ENCODE data around the gene GLP1R. TPM values are rescaled to one million over a fixed set of nuclear protein-coding genes. Genes with fewer than 3 reads are reported as not detected.

Gene GLP1R
- polyA plus RNA-seq, 1 donor from 2014 or later: 0.06 TPM

DNA sequence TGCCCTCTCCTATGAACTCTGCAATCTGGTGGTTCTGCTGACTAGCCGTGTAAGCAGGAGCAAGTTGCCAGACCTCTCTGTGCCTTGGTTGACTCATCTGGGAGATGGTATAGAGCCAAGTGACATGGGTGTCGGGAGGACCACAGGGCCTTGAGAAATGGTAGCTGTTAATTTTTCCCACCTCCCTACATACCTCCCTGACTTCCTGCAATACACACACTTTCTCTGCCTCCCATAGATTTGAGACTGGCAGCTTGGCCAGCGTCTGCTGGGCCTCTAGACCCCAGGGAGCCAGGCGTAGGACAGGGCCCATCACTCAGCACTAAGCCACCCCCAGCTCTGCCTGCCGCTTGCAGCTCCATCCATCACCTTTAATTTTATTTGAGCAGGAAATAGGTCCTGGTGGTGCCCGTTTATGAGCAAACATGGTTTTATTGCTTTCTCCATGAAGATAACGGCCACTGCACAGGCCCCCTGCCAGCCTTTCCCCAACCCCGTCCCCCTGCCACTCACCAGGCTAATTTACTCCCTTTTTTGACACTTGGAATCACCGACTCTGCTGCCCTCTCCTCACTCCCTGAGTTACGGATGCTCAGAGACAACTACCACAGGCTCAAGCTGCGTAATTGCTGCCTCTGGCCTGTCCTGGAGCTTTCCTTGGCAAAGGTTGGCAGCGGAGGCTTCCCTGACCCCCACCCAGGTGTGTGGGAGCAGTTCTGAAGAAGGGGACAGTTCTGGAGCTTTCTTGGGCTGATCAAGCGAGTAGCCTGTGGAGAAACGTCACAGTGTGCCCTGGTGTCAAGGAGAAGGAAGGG, 11.1 kb downstream of the GLP1R start:
- TF ChIP-seq POLR2AphosphoS5 (IDR thresholded peaks at IDR 0.05) (no peak), EZH2 (IDR thresholded peaks at IDR 0.05; ENCODE audit: borderline replicate concordance, insufficient read depth, low read length, poor library complexity, severe bottlenecking) (no peak), REST (IDR thresholded peaks at IDR 0.05; ENCODE audit: borderline replicate concordance) (no peak), MXI1 (conservative IDR thresholded peaks at IDR 0.05; ENCODE audit: poor library complexity, severe bottlenecking) (no peak)
- H3K27ac ChIP-seq (ENCODE audit: low read length): no peak overlapping the region
- H3K4me3 ChIP-seq (ENCODE audit: low read length): no peak overlapping the region
- no peaks in the 10 kb centered on the region for H3K79me2 ChIP-seq (replicated peaks; ENCODE audit: insufficient read depth, low read length)
- no peak overlapping the region for H3K9ac ChIP-seq (ENCODE audit: low read length)
- H2AFZ ChIP-seq (ENCODE audit: low read depth, low read length): no peak overlapping the region
- no peaks in the 10 kb centered on the region for H4K20me1 ChIP-seq (ENCODE audit: insufficient read depth)
- no peaks in the 10 kb centered on the region for H3K27me3 ChIP-seq (ENCODE audit: insufficient read depth, low read depth, low read length)
- no peaks in the 10 kb centered on the region for H3K9me2 ChIP-seq (ENCODE audit: insufficient read depth, low read length)
- no peaks in the 10 kb centered on the region for H3F3A ChIP-seq (ENCODE audit: insufficient read depth, low read length, poor library complexity, severe bottlenecking)
- no peaks in the 10 kb centered on the region for H3K9me3 ChIP-seq (ENCODE audit: low read length)
- no peak overlapping the region for H3K4me2 ChIP-seq (ENCODE audit: low read length)
- H3K36me3 ChIP-seq (ENCODE audit: insufficient read depth, low read length): no peaks in the 10 kb centered on the region

- Histone ChIP-seq H3K9me2 (ENCODE audit: insufficient read depth, low read length) (no peaks in the 10 kb centered on the region), H3K4me3 (ENCODE audit: low read length) (no peak overlapping the region), H2AFZ (ENCODE audit: low read depth, low read length) (no peak overlapping the region), H3K36me3 (ENCODE audit: insufficient read depth, low read length) (no peaks in the 10 kb centered on the region), H4K20me1 (ENCODE audit: insufficient read depth) (no peaks in the 10 kb centered on the region), H3K9ac (ENCODE audit: low read length) (no peak overlapping the region), H3K27ac (ENCODE audit: low read length) (no peak overlapping the region), H3K27me3 (ENCODE audit: insufficient read depth, low read depth, low read length) (no peaks in the 10 kb centered on the region), H3F3A (ENCODE audit: insufficient read depth, low read length, poor library complexity, severe bottlenecking) (no peaks in the 10 kb centered on the region), H3K4me2 (ENCODE audit: low read length) (no peak overlapping the region), H3K9me3 (ENCODE audit: low read length) (no peaks in the 10 kb centered on the region), H3K79me2 (replicated peaks; ENCODE audit: insufficient read depth, low read length) (no peaks in the 10 kb centered on the region)
- TF ChIP-seq REST (IDR thresholded peaks at IDR 0.05; ENCODE audit: borderline replicate concordance) (no peak), SMC3 (conservative IDR thresholded peaks at IDR 0.05; ENCODE audit: poor library complexity) (no peak), POLR2AphosphoS5 (IDR thresholded peaks at IDR 0.05) (no peak), EZH2 (IDR thresholded peaks at IDR 0.05; ENCODE audit: borderline replicate concordance, insufficient read depth, low read length, poor library complexity, severe bottlenecking) (no peak), RAD21 (conservative IDR thresholded peaks at IDR 0.05) (no peak), MXI1 (conservative IDR thresholded peaks at IDR 0.05; ENCODE audit: poor library complexity, severe bottlenecking) (no peak), TAF1 (IDR thresholded peaks at IDR 0.05; ENCODE audit: low read depth) (no peak), EP300 (conservative IDR thresholded peaks at IDR 0.05; ENCODE audit: poor library complexity, severe bottlenecking) (no peak)
- TF ChIP-seq, protein P1, sequence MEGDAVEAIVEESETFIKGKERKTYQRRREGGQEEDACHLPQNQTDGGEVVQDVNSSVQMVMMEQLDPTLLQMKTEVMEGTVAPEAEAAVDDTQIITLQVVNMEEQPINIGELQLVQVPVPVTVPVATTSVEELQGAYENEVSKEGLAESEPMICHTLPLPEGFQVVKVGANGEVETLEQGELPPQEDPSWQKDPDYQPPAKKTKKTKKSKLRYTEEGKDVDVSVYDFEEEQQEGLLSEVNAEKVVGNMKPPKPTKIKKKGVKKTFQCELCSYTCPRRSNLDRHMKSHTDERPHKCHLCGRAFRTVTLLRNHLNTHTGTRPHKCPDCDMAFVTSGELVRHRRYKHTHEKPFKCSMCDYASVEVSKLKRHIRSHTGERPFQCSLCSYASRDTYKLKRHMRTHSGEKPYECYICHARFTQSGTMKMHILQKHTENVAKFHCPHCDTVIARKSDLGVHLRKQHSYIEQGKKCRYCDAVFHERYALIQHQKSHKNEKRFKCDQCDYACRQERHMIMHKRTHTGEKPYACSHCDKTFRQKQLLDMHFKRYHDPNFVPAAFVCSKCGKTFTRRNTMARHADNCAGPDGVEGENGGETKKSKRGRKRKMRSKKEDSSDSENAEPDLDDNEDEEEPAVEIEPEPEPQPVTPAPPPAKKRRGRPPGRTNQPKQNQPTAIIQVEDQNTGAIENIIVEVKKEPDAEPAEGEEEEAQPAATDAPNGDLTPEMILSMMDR (IDR thresholded peaks at IDR 0.05; ENCODE audit: poor library complexity, severe bottlenecking): no peak
Measured at GRCh38 chr6:39060467-39061160, 12.0 kb downstream of the GLP1R start.

All from neural cell (in vitro differentiated cells).